GM19035 (cell line): ENCODE data around the gene TNFRSF13B.
"Not testable (repeated sequence)": the region's sequence is repeated elsewhere in the genome, so short reads cannot be mapped to it uniquely, and the experiment has no call there.

Experiments
- ATAC-seq: cut with Tn5 transposase; IDR thresholded peaks from one replicate; pipeline ENCODE4 v1.9.1; 2021; ENCODE audit not compliant: unreplicated experiment

TNFRSF13B gene

DNA sequence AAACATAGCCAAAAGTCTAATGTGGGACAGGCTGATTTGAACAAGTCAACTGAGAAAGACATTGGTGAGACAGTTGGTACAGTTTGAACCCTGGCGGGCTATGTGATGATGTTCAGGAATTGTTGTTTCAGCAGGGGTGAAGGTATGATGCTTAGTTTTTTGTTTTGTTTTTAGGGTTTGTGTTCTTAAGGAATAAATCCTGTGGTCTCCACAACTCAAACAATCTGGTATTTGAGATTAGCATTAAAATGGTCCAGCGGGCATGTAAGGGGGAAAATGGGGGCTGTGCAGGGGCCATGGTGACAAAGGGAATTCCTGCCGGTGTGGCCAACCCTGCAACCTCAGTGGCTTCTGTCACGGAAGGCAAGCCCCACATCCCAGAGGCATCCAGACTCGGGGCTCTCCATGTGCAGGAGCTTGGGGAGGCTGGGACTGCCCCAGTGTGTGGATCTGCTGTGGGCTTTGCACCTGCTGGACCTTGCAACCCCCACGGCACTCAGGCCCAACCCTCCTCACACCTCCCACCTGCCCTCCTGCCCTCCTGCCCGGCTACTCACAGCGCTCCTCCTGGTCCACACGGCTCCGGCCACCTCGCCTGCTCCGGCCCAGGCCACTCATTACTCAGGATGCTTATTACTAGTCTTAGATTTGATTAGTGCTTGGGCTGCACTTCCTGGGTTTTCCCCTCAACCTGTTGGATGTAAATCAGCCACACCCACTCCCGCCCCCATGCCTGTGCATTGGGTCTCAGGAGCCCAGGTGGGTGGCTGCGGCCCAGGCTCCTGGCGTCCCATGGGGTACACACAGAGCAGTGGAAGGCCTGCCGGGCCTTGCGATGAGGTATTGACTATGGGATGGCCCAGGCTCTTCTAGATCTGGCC is at the start of gene TNFRSF13B:
Gene TNFRSF13B, minus strand, starts transcription at position 661 of the 881 bp plus-strand sequence. Its CDS starts 43 bp downstream, at position 618.
- no peak for ATAC-seq

DNA sequence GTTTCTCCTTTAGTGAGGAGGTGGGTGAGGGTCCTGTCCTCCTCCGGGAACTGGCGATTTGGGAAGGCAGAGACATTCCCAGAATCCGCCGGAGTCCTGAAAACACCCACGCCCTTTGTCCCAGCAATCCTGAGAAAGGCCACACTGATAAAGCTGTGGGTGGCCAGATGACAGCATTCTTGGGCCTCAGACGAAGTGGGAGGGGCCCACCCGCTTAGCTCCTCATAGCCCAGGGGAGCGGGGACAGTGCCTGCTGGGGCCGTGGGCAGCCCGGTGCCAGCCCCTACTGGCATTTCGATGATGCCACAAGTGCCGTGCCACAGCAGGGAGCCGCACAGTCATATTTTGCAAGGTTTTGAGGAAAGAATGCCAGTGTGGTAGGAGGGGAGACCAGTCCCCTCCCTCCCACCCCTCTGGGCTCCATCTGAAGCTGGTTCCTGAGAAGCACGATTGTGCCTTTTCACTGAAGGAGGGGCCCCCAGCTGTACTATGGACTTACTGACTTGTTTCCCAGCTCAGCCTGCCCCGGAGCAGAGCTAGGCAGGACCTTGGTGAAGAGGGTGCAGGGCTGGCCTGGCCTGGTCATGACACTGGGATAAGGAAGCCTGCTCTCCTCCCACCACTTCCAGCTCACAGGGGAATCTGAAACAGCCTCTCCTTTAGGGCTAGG is 49.4 kb upstream of the TNFRSF13B start:
- ATAC-seq: no peak

DNA sequence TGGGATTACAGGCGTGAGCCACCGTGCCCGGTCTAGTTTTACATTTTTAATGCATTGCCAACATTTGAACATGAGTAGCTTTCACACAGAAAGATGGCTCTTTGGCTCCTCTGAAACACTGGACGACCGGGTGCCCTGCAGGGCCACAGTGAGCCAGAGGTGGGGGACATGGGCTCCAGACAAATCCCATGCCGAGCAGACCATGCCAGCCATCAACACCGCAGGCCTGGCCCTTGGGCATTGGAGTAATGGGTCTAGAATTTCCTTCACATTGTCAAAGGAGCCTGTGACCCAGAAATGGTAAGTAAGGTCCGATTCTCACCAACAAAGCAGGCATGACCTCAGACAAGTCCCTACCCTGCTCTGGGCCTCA is 48.9 kb upstream of the TNFRSF13B start:
- ATAC-seq: no peak

- ATAC-seq: no peak
These were observed 48.1 kb upstream of the TNFRSF13B start for GRCh38 chr17:17019891-17020456.

DNA sequence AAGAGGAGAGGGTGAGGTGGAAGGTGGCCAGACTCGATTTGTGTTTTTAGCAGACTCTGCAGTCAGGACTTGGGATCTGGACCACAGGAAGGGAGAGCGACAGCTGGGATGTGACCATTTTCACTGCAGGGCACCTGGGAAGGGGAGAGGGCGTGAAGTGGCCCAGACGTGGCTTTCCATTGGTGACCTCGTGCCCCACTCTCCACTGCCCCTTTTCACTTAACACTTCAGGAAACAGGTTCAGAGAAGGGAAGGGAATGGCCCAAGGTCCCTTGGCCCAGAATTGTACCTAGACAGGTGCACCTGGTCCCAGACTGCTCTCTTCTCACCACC is 47.5 kb upstream of the TNFRSF13B start:
- no peak for ATAC-seq

GRCh38 chr17:17018612-17019429 is 46.9 kb upstream of the TNFRSF13B start:
- ATAC-seq: no peak

GRCh38 chr17:17018021-17018441 is 46.1 kb upstream of the TNFRSF13B start:
- ATAC-seq: no peak

DNA sequence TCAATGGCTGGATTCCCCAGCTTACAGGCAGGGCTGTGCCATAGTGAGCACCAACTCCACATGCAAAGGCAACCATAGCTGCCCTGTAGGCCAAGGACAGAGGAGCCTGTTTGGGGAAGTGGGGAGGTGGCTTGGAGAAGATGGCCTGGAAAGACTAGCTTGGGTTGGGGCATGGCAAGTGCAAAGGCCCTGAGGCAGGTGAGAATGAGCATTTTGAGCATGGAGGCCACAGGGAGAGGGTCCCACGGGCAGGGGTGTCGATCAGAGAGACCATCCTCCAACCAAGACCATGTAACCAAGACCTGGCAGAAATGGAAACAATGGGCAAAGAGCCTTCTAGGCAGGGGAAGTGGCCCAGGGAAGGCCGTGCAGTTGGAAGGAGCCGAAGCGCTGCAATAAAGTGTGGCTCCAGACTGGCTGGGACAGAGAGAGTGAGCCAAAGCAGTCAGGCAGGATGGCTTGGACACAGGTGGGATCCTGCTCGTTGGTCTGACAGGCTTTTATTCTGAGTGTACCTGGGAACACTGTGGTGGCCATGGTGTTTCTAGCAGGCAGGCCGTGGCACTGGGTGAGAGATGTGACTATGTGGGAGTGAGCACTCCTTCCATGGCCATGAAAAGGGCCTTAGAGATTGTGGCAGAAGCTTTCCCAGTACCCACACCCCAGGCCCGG is 45.6 kb upstream of the TNFRSF13B start:
- ATAC-seq: no peak

GRCh38 chr17:17016199-17017197 is 44.6 kb upstream of the TNFRSF13B start:
- not testable (repeated sequence) for ATAC-seq

DNA sequence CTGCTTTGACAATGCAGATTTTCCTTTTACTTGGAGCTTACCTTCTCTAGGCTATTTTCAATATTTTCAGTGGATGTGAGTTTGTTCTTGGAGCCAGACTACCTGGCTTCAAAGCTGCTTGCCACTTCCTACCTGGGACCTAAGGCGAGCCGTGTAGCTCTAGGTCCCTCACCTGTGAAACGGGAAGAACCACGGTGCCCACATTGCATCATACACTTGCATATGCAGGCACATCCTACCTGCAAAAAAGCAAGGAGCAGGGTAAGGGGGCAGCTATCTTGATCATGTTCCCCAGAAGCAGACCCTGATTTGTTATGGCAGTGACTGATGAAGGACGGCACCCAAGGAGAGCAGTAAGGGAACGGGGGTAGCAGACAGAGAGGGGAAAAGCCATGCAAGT is 43.3 kb upstream of the TNFRSF13B start:
- ATAC-seq: no peak

DNA sequence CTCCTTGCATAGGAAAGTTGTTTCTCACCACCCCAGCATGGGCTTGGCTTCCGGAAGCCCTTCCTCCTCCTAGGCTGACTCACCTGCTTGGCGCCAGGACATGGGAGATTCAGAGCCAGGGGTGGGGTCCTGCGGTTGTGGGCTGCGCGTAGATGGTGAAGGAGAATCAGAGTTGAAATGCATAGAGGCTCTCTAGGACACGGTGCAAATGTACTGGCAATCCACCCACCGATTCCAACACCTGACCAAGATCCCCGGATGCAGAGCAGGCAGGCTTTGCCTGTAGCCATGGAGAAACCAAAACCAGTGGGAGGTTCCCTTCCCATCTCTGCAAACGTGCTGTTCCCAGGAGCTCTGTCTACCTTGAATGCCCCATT is 42.8 kb upstream of the TNFRSF13B start:
- not testable (repeated sequence) for ATAC-seq

- ATAC-seq: not testable (repeated sequence)
These were observed 42.2 kb upstream of the TNFRSF13B start for GRCh38 chr17:17013828-17014747.

GRCh38 chr17:17011043-17011907 is 39.4 kb upstream of the TNFRSF13B start:
- ATAC-seq: not testable (repeated sequence)

GRCh38 chr17:17010545-17011034 is 38.7 kb upstream of the TNFRSF13B start:
- not testable (repeated sequence) for ATAC-seq

DNA sequence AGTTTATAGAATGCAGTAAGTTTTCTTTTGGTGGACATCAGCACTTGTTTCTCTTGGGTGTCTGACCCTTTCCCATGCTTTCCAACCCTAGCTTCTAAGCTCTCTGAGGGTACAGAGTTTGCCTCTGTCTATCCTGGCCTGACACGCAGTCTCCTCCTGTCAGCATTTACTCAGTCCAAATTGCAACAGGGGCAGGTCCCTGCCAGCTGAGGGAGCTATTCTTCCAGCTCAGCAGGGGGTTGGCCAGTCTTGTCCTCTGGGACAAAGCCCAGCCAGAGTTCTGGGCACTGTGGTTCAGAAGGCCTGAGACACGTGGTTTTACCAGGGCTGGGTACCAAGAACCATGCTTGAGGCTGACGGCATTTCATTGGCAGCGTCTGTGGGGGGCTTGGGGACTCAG is 38.1 kb upstream of the TNFRSF13B start:
- ATAC-seq: not testable (repeated sequence)

- ATAC-seq: not testable (repeated sequence)
These were observed 36.9 kb upstream of the TNFRSF13B start for GRCh38 chr17:17008621-17009397.
